Right renal pelvis (tissue), 4 donors: ENCODE results near the gene NKAPL. TPM values are rescaled to one million over a fixed set of nuclear protein-coding genes. Genes with fewer than 3 reads are reported as not detected.
"Not testable (repeated sequence)": the region's sequence is repeated elsewhere in the genome, so short reads cannot be mapped to it uniquely, and the experiment has no call there.

Experiments used
- DNase-seq, 4 donors: peaks; one replicate each; pipeline ENCODE4 v3.0.0-alpha.2; 2013; ENCODE audit warnings: low read depth in 4 of 4, low spot score in 3 of 4, missing footprints in 1 of 4
- polyA plus RNA-seq, 4 donors: library from polyadenylated mRNA; unstranded; fragments of 120-200 nt; gene quantifications; one replicate each; pipeline ENCODE4 v1.2.1, GENCODE V29; 2013; ENCODE audit not compliant: insufficient read length in 4 of 4

Gene NKAPL
- polyA plus RNA-seq, 4 donors, result 2.1 to 2.5 (median 2.3) TPM

- DNase-seq, result no peak
Measured at GRCh38 chr6:28291573-28291972, 32.5 kb downstream of the NKAPL start.

GRCh38 chr6:28295326-28295725 lies 36.2 kb downstream of the NKAPL start:
- no peak for DNase-seq

DNA sequence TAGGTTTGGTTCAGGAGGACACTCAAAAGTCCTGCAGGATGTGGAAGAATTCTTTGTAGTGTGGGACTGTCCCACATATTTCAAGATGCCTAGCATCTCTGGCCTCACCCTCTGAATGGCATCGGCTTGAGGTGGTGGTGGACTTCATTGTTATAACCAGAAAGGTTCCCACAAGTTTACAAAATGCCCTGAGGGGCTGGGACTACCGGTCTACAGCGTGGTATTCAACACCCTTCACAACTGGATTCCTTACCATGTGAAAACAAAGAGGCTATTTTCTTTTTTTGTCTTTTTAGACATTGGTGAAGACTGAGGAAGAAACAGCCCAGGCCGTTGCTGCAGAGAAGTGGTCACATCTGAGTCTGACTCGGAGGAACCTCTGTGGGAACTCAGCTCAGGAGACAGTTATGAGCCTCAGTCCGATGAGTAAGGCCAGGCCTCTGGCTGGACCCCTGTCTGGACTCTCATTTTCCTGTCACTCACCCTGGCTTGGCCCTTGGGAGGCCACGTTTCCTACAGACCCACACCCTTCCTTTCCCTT lies 37.5 kb downstream of the NKAPL start:
- DNase-seq, result no peak

DNA sequence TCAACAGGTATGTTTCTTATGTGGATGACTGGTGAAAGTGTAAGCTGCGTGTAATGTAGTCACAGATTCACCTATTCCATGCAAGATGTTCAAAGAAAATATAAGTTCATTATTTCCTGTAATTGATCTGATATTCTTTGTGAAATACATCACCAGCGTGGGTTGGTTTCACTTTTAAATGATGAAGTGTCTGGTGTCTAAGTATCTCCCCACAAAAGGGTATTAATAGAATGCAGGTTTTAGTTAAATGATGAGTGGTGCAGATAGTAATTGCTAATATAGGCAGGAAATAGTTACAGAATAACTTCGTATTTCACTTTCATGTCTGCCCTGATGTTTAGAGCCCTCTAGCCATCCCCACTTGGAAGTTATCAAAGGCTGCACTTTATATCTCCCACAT lies 44.5 kb downstream of the NKAPL start:
- no peak for DNase-seq

- not testable (repeated sequence) for DNase-seq
Measured at GRCh38 chr6:28306363-28306762, 47.3 kb downstream of the NKAPL start.

Other genes starting within 250 kb of the NKAPL start
- 1 to 10 TPM; 3.9 to 4.7 (median 4.4) TPM for gene ZNF165, start 178.7 kb upstream of the NKAPL start, polyA plus RNA-seq
- 10 to 100 TPM in 3 of 4 donors, 1 to 10 TPM in 1; 9.0 to 13.5 (median 12.6) TPM for gene ZSCAN16, start 134.7 kb upstream of the NKAPL start, polyA plus RNA-seq
- 10 to 100 TPM; 36.4 to 46.0 (median 42.0) TPM for gene ZKSCAN8, start 117.4 kb upstream of the NKAPL start, polyA plus RNA-seq
- 10 to 100 TPM; 24.6 to 31.6 (median 30.5) TPM for gene ZSCAN9, start 34.0 kb upstream of the NKAPL start, polyA plus RNA-seq
- gene ZKSCAN4, start 7.0 kb upstream of the NKAPL start, polyA plus RNA-seq, result 10 to 100 TPM; 11.2 to 12.9 (median 12.1) TPM
- gene ZSCAN26, start 7.8 kb downstream of the NKAPL start, polyA plus RNA-seq, result 10 to 100 TPM; 31.4 to 41.5 (median 36.9) TPM
- 10 to 100 TPM in 2 of 4 donors, 1 to 10 TPM in 2; 9.4 to 11.8 (median 9.9) TPM for gene PGBD1, start 22.3 kb downstream of the NKAPL start, polyA plus RNA-seq
- 10 to 100 TPM in 2 of 4 donors, 1 to 10 TPM in 2; 8.4 to 11.2 (median 9.5) TPM for gene ZSCAN31, start 76.9 kb downstream of the NKAPL start, polyA plus RNA-seq
- gene ZKSCAN3, start 90.7 kb downstream of the NKAPL start, polyA plus RNA-seq, result 10 to 100 TPM in 2 of 4 donors, 1 to 10 TPM in 2; 8.1 to 11.7 (median 10.2) TPM
- gene ZSCAN12, start 140.4 kb downstream of the NKAPL start, polyA plus RNA-seq, result 10 to 100 TPM; 14.5 to 16.7 (median 15.0) TPM
- gene ZSCAN23, start 184.2 kb downstream of the NKAPL start, polyA plus RNA-seq, result 10 to 100 TPM; 12.2 to 16.4 (median 13.9) TPM